Tibial nerve (tissue), 4 donors: ENCODE measurements around the gene OR11G2. TPM values are rescaled to one million over a fixed set of nuclear protein-coding genes. Genes with fewer than 3 reads are reported as not detected.
"Not testable (repeated sequence)": the region's sequence is repeated elsewhere in the genome, so short reads cannot be mapped to it uniquely, and the experiment has no call there.

ENCODE experiments used
- DNase-seq, 2 donors: peaks; one replicate each; pipeline ENCODE4 v3.0.0-alpha.2; 2019; ENCODE audit warnings: low spot score in 2 of 2
- H3K27ac ChIP-seq, 4 donors: fragments of 200-600 bp; sonication (generic) in 3 of 4; one replicate each; pipeline ENCODE4 v1.5.1; 2017 to 2019; ENCODE audit warnings: mild to moderate bottlenecking in 1 of 4
- H3K27me3 ChIP-seq, 2 donors: fragments of 200-600 bp; sonication (generic) in 1 of 2; one replicate each; pipeline versions ENCODE4 v1.5.1 to v1.6.0; 2017 to 2019
- H3K36me3 ChIP-seq, 3 donors: fragments of 200-600 bp; sonication (generic); one replicate each; pipeline ENCODE4 v1.5.1; 2018 to 2019
- H3K4me1 ChIP-seq, 4 donors: fragments of 200-600 bp; sonication (generic) in 3 of 4; one replicate each; pipeline ENCODE4 v1.5.1; 2017 to 2019
- H3K4me3 ChIP-seq, 4 donors: fragments of 200-600 bp; sonication (generic) in 3 of 4; one replicate each; pipeline ENCODE4 v1.5.1; 2017 to 2019; ENCODE audit warnings: mild to moderate bottlenecking in 1 of 4, moderate library complexity in 1 of 4
- H3K9me3 ChIP-seq, 4 donors: fragments of 200-600 bp; sonication (generic) in 3 of 4; one replicate each; pipeline ENCODE4 v1.5.1; 2017 to 2019
- EP300 ChIP-seq, 2 donors: sonication (generic); formaldehyde crosslinking; IDR thresholded peaks; one replicate each; pipeline ENCODE4 v1.6.1; 2017; ENCODE audit warnings: antibody characterized with exemption in 2 of 2, mild to moderate bottlenecking in 1 of 2
- POLR2A ChIP-seq, 2 donors: fragments of 450-650 bp; IDR thresholded peaks; one replicate each; pipeline ENCODE4 v1.6.1; 2017; ENCODE audit warnings: antibody characterized with exemption in 2 of 2, mild to moderate bottlenecking in 2 of 2, moderate library complexity in 2 of 2
- WGBS, 2 donors: methylation state at CpG; one replicate each; pipeline ENCODE4 v1.1.5; 2018; 5-methylcytosine and 5-hydroxymethylcytosine counted together
- total RNA-seq, 4 donors: library from RNA; depleted of rRNA; stranded (reverse); fragments of >200 nt; gene quantifications; one replicate each; pipeline ENCODE4 v1.1.0, GENCODE V29; 2016
- TF ChIP-seq, protein P1 (sequence below), 5 experiments: fragments of 200-600 bp in 3 of 5; fragments of 450-650 bp in 2 of 5; sonication (generic) in 3 of 5; IDR thresholded peaks; one replicate each; pipeline ENCODE4 v1.5.1; 2016 to 2019; ENCODE audit warnings: antibody characterized with exemption in 5 of 5, mild to moderate bottlenecking in 3 of 5, moderate library complexity in 2 of 5

The OR11G2 gene
- total RNA-seq, 4 donors from 2014 or later, result not detected

DNA sequence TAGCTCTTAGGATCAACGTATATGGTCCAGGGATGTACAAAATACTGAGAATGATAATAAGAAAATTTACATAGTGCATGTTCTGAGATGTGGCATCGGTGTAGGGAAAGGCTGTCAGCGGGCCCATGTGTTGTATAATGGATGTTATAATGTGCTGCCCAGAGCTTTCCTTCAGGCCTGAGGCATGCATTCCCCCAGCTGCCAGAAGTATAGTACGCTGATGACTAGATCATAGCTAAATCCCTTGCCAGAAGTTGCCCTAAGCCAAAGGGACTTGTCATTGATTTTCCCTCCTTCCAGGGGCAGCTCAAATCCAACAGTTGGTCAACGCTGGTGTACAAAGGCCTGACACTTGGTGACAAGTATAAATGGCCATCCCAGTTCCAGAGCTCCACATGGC, 6.5 kb upstream of the OR11G2 start:
- H3K36me3 ChIP-seq, result no peaks in the 10 kb centered on the region
- H3K4me3 ChIP-seq, result no peak overlapping the region
- no peak overlapping the region for H3K27ac ChIP-seq
- 56 to 63% methylated on average over 5 of the region's 5 CpGs for WGBS, 2 donors
- TF ChIP-seq EP300 (IDR thresholded peaks at IDR 0.05), result no peak
- TF ChIP-seq, protein P1, sequence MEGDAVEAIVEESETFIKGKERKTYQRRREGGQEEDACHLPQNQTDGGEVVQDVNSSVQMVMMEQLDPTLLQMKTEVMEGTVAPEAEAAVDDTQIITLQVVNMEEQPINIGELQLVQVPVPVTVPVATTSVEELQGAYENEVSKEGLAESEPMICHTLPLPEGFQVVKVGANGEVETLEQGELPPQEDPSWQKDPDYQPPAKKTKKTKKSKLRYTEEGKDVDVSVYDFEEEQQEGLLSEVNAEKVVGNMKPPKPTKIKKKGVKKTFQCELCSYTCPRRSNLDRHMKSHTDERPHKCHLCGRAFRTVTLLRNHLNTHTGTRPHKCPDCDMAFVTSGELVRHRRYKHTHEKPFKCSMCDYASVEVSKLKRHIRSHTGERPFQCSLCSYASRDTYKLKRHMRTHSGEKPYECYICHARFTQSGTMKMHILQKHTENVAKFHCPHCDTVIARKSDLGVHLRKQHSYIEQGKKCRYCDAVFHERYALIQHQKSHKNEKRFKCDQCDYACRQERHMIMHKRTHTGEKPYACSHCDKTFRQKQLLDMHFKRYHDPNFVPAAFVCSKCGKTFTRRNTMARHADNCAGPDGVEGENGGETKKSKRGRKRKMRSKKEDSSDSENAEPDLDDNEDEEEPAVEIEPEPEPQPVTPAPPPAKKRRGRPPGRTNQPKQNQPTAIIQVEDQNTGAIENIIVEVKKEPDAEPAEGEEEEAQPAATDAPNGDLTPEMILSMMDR (IDR thresholded peaks at IDR 0.05), result no peak
- no peak for TF ChIP-seq POLR2A (IDR thresholded peaks at IDR 0.05)
- no peaks in the 10 kb centered on the region for H3K9me3 ChIP-seq
- no peak for DNase-seq
- H3K27me3 ChIP-seq, result no peaks in the 10 kb centered on the region
- H3K4me1 ChIP-seq, result no peaks in the 10 kb centered on the region

DNA sequence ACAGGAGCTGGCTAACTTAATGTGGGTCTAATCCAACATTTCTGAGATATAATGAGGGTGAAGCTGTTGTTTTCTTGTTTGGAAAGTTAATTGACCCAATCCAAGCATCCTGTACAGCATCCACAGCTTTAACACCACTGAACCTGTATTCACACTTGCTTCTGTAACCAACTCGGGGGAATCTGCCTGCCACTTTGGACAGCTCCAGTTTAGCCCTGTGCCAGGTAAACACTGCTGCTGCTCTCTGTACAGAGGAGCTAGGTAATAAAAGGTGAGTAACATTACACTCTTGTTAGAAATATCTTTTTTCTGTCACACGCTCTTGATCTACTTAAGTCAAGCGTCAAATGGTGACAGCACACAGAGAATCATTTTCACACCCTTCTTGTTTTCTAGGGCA, 700 bp downstream of the OR11G2 start:
- no peaks in the 10 kb centered on the region for H3K9me3 ChIP-seq
- TF ChIP-seq, protein P1 (IDR thresholded peaks at IDR 0.05), result no peak
- no peak for TF ChIP-seq POLR2A (IDR thresholded peaks at IDR 0.05)
- TF ChIP-seq EP300 (IDR thresholded peaks at IDR 0.05), result no peak
- no peak for DNase-seq
- no peaks in the 10 kb centered on the region for H3K36me3 ChIP-seq
- H3K27ac ChIP-seq, result no peak overlapping the region
- H3K27me3 ChIP-seq, result no peaks in the 10 kb centered on the region
- H3K4me3 ChIP-seq, result no peak overlapping the region
- WGBS, 2 donors, result 70 to 73% methylated on average over 3 of the region's 3 CpGs
- no peaks in the 10 kb centered on the region for H3K4me1 ChIP-seq

DNA sequence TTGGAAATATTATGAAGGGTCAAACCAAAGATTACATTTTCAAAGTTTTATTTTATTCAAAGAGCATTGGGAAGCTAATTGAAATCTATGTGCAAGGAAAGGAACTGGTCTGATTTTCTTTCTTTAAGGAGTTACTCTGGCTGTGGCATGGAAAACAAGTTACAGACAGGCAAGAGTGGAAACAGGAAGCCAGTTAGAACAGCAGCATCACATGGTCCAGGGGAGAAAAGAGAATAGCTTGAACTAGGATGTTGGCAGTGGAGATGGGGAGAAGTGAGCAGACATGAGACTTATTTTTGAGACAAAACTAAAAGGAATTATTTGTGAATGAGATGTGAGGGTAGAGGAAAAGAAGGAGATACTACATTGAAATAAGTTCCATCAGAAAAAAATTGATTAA, 3.4 kb downstream of the OR11G2 start:
- no peak for TF ChIP-seq EP300 (IDR thresholded peaks at IDR 0.05)
- TF ChIP-seq POLR2A (IDR thresholded peaks at IDR 0.05), result no peak
- TF ChIP-seq, protein P1 (IDR thresholded peaks at IDR 0.05), result no peak
- no peak for DNase-seq
- Histone ChIP-seq H3K27ac (no peak overlapping the region), H3K27me3 (no peaks in the 10 kb centered on the region), H3K9me3 (no peaks in the 10 kb centered on the region), H3K4me3 (no peak overlapping the region), H3K36me3 (no peaks in the 10 kb centered on the region), H3K4me1 (no peaks in the 10 kb centered on the region)

- not testable (repeated sequence) for H3K4me3 ChIP-seq, H3K9me3 ChIP-seq, H3K27me3 ChIP-seq, H3K4me1 ChIP-seq, DNase-seq, H3K36me3 ChIP-seq, H3K27ac ChIP-seq
- 64 to 65% methylated on average over 6 of the region's 6 CpGs for WGBS, 2 donors
Observed at GRCh38 chr14:20195170-20195569, 4.5 kb downstream of the OR11G2 start.

GRCh38 chr14:20195911-20196310, 5.2 kb downstream of the OR11G2 start:
- Histone ChIP-seq H3K36me3 (no peaks in the 10 kb centered on the region), H3K4me1 (no peaks in the 10 kb centered on the region), H3K9me3 (no peaks in the 10 kb centered on the region), H3K27me3 (no peaks in the 10 kb centered on the region), H3K27ac (no peak overlapping the region), H3K4me3 (no peak overlapping the region)
- 26 to 52% methylated on average over 2 of the region's 2 CpGs for WGBS, 2 donors
- no peak for DNase-seq
- TF ChIP-seq EP300 (IDR thresholded peaks at IDR 0.05) (no peak), POLR2A (IDR thresholded peaks at IDR 0.05) (no peak)
- TF ChIP-seq, protein P1 (IDR thresholded peaks at IDR 0.05), result no peak

GRCh38 chr14:20197459-20197858, 6.8 kb downstream of the OR11G2 start:
- Histone ChIP-seq H3K27me3 (no peaks in the 10 kb centered on the region), H3K4me3 (no peak overlapping the region), H3K9me3 (no peaks in the 10 kb centered on the region), H3K27ac (no peak overlapping the region), H3K4me1 (no peaks in the 10 kb centered on the region), H3K36me3 (no peaks in the 10 kb centered on the region)
- TF ChIP-seq EP300 (IDR thresholded peaks at IDR 0.05), result no peak
- WGBS, 2 donors, result 86 to 88% methylated on average over 5 of the region's 6 CpGs
- no peak for DNase-seq
